ENCODE data around the gene TIMM44. TPM values are rescaled to one million over a fixed set of nuclear protein-coding genes. Genes with fewer than 3 reads are reported as not detected.
"Not testable (repeated sequence)": the region's sequence is repeated elsewhere in the genome, so short reads cannot be mapped to it uniquely, and the experiment has no call there.

Gene TIMM44
- total RNA-seq, 4 donors from 2014 or later = 53.9 to 168 (median 94.1) TPM

DNA sequence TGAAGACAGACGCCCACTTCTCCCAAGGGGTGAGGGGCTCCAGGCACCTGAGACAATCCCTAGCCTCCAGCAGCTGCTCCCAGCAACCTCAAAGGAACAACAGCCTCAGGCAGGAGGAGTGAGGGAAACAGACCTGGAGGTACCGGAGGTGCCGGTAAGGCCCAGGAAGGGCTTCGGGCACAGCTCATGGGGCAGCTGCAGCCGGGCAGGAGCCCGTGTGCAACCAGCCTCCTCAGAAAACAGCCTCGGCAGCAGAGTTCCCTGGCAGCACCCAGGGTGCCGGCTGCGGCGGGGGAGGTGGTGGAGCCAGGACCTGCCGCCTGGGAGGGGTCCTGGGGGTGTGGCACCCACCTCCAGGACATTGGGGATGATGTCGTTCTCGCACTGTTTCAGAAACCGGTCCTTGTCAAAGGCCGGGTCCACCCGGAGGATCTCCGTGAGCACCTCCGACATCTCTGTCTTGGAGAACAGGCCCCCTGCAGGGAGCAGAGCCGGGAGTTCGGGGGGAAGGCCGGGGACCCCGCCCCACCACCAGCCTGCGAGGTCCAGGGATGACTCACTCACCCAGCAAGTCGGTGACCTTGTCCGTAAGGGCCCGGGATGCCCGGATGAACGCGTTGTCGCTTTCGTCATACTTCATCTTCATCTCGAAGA, 11.1 kb downstream of the TIMM44 start:
- in situ Hi-C loops (cut with MboI; ENCODE audit: low sequenced_read_pairs in 4 of 4) (no loop called here), intact Hi-C loops (cut with DNase I; ENCODE audit: low total_unique reads) (no loop called here)
- no peak overlapping the region for H3K27ac ChIP-seq
- peaks cover 0 to 71% of the 10 kb centered on the region in 2 donors for H3K36me3 ChIP-seq
- DNase-seq (no peak), ATAC-seq (no peak)
- H3K9me3 ChIP-seq = no peaks in the 10 kb centered on the region
- H3K27me3 ChIP-seq = no peaks in the 10 kb centered on the region
- H3K4me1 ChIP-seq = peaks cover 5 to 11% of the 10 kb centered on the region in 2 donors
- no peak overlapping the region for H3K4me3 ChIP-seq
- TF ChIP-seq, protein P1, sequence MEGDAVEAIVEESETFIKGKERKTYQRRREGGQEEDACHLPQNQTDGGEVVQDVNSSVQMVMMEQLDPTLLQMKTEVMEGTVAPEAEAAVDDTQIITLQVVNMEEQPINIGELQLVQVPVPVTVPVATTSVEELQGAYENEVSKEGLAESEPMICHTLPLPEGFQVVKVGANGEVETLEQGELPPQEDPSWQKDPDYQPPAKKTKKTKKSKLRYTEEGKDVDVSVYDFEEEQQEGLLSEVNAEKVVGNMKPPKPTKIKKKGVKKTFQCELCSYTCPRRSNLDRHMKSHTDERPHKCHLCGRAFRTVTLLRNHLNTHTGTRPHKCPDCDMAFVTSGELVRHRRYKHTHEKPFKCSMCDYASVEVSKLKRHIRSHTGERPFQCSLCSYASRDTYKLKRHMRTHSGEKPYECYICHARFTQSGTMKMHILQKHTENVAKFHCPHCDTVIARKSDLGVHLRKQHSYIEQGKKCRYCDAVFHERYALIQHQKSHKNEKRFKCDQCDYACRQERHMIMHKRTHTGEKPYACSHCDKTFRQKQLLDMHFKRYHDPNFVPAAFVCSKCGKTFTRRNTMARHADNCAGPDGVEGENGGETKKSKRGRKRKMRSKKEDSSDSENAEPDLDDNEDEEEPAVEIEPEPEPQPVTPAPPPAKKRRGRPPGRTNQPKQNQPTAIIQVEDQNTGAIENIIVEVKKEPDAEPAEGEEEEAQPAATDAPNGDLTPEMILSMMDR (IDR thresholded peaks at IDR 0.05 in 4 of 5, conservative IDR thresholded peaks at IDR 0.05 in 1 of 5) = no peak
- TF ChIP-seq POLR2A (IDR thresholded peaks at IDR 0.05) = no peak

DNA sequence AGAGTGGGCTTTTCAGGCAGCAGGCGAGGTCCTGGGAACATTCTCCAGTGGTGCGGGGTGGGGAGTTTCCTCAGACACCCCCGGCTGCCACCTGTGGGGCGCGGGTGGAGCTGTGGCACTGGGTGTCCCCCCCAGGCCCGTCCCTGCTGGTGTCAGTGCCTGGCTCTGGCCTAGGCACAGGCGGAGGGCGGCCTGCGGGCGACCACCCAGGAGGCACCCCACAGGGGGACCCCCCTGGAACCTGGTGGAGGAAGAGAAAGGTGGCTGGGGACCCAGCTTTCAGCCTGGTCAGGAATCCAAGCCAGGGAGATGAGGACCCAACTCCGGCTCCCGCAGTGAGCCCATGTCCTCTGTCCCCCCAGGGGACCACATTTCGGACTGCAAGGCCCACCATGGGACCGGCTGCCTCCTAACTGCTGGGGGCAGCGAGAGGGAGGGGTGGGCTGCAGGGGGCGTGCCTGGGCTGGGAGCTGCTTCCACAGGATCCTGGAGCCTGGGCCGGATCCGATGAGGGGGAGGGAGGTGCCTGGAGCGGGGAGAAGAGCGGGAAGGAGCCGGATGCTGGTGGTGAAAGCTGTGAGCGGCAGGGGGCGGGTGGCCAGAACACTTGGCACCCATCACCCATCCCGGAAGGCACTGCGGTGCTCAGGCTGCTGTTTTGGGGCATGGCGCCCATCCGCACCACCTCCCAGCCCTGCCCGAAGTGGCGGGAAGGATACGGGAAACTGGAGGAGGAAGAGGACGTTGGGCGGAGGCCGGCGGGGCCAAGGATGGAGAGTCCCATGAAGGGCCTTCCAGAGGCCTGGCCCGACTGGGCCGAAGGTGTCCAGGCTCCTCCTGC, 12.0 kb downstream of the TIMM44 start:
- H3K27ac ChIP-seq = peak overlapping the region in 1 of 4 donors; percentile 41
- no peaks in the 10 kb centered on the region for H3K27me3 ChIP-seq
- TF ChIP-seq, protein P1 (IDR thresholded peaks at IDR 0.05 in 4 of 5, conservative IDR thresholded peaks at IDR 0.05 in 1 of 5) = no peak
- TF ChIP-seq POLR2A (IDR thresholded peaks at IDR 0.05) = no peak
- H3K9me3 ChIP-seq = no peaks in the 10 kb centered on the region
- H3K36me3 ChIP-seq = peaks cover 0 to 61% of the 10 kb centered on the region in 2 donors
- intact Hi-C loops (cut with DNase I; ENCODE audit: low total_unique reads) (no loop called here), in situ Hi-C loops (cut with MboI; ENCODE audit: low sequenced_read_pairs in 4 of 4) (no loop called here)
- DNase-seq (no peak), ATAC-seq (no peak)
- H3K4me1 ChIP-seq = peaks cover 5 to 13% of the 10 kb centered on the region in 2 donors
- H3K4me3 ChIP-seq = no peak overlapping the region

DNA sequence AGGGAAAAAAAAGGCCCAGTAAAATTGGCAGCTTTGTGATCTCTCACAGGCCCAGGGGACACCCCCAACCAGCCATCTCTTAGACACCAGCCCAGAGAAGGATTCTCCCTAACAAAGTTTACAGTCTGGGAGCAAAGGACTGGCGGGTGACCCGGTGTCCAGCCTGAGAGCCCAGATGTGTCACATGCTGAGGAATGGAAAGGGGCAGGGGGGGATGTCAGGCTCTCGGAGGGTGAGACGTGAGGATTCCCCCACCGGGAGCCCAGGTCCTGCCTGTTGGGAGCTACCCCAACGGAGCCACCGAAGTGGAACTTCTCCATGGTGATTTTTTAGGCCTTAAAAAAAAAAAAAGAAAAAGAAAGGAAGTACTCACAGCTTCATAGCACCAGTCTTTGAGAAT, 12.7 kb downstream of the TIMM44 start:
- no peak for ATAC-seq
- H3K27ac ChIP-seq = no peak overlapping the region
- H3K9me3 ChIP-seq = no peaks in the 10 kb centered on the region
- H3K27me3 ChIP-seq = no peaks in the 10 kb centered on the region
- H3K36me3 ChIP-seq = peaks cover 0 to 55% of the 10 kb centered on the region in 2 donors
- H3K4me3 ChIP-seq = no peak overlapping the region
- intact Hi-C loops (cut with DNase I; ENCODE audit: low total_unique reads) (no loop called here), in situ Hi-C loops (cut with MboI; ENCODE audit: low sequenced_read_pairs in 4 of 4) (no loop called here)
- no peak for DNase-seq
- TF ChIP-seq, protein P1 (IDR thresholded peaks at IDR 0.05 in 4 of 5, conservative IDR thresholded peaks at IDR 0.05 in 1 of 5) = no peak
- peaks cover 5 to 16% of the 10 kb centered on the region in 2 donors for H3K4me1 ChIP-seq

DNA sequence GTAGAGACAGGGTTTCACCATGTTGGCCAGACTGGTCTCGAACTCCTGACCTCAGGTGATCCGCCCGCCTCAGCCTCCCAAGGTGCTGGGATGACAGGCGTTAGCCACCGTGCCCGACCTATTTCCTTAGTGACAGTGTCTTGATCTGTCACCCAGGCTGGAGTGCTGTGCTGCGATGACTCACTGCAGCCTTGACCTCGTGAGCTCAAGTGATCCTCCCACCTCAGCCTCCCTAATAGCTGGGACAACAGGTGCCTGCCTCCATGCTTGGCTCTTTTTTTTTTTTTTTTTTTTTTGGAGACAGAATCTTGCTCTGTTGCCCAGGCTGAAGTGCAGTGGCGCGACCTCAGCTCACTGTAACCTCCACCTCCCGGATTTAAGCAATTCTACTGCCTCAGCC, 13.4 kb downstream of the TIMM44 start:
- H3K9me3 ChIP-seq; H3K4me3 ChIP-seq; in situ Hi-C loops (cut with MboI; ENCODE audit: low sequenced_read_pairs in 4 of 4); H3K27me3 ChIP-seq; ATAC-seq; intact Hi-C loops (cut with DNase I; ENCODE audit: low total_unique reads); DNase-seq: not testable (repeated sequence)
- peaks cover 5 to 16% of the 10 kb centered on the region in 2 donors for H3K4me1 ChIP-seq
- H3K36me3 ChIP-seq = peaks cover 0 to 47% of the 10 kb centered on the region in 2 donors
- peak overlapping the region in 1 of 4 donors; percentile 78 for H3K27ac ChIP-seq

Measured in gastrocnemius medialis (tissue), 4 donors.